ENCODE measurements around the gene SYCE1.
"Not testable (repeated sequence)": the region's sequence is repeated elsewhere in the genome, so short reads cannot be mapped to it uniquely, and the experiment has no call there.

The SYCE1 gene

GRCh38 chr10:133555521-133555920 is 9.9 kb downstream of the SYCE1 start:
- FAIRE-seq = no peak

- no peak for FAIRE-seq
These were observed 10.8 kb downstream of the SYCE1 start for GRCh38 chr10:133554600-133554999.

- FAIRE-seq = no peak
These were observed 20.9 kb downstream of the SYCE1 start for GRCh38 chr10:133544506-133544905.

DNA sequence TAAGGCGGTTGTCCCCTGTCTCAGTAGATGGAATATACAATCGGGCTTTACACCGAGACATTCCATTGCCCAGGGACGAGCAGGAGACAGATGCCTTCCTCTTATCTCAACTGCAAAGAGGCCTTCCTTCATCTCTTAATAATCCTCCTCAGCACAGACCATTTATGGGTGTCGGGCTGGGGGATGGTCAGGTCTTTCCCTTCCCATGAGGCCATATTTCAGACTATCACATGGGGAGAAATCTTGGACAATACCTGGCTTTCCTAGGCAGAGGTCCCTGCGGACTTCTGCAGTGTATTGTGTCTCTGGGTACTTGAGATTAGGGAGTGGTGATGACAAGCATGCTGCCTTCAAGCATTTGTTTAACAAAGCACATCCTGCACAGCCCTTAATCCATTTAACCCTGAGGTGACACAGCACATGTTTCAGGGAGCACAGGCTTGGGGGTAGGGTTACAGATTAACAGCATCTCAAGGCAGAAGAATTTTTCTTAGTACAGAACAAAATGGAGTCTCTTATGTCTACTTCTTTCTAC is 23.9 kb downstream of the SYCE1 start:
- FAIRE-seq = not testable (repeated sequence)

- FAIRE-seq = no peak
These were observed 27.5 kb downstream of the SYCE1 start for GRCh38 chr10:133537546-133538545.

DNA sequence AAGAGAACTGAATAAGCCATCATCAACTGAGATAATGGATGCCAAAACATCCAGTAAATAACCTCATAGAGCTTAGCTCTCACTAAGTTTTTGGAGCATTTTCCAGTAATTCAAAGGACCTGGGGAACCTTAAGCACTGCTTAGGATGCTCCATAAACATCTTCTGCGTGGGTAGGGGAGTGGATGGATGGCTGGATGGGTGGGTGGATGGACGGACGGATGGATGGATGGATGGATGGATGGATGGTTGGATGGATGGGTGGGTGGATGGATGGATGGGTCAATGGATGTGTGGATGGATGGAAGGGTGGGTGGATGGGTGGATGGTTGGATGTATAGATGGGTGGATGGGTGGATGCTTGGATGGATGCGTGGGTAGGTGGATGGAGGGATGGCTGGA is 29.2 kb downstream of the SYCE1 start:
- no peak for FAIRE-seq

GRCh38 chr10:133534417-133534816 is 31.0 kb downstream of the SYCE1 start:
- no peak for FAIRE-seq

DNA sequence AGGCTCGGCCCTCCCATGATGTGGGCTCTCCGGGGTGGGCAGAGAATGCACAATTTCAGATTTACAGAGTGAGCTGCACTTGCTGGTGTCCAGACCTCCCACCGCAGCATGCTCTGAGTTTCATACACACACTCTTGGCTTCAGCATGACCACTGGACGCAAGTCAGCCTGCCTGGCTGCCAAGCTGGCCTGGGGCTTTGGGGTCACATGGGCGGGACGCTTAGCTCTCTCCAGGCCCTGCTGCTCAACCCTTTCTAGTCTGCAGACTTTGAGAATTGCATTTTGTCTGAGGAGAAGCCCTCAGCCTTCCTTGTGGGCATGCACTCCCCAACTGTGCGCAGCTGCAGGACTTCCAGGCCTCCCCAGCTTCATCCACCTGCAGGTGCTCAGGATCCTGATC is 32.5 kb downstream of the SYCE1 start:
- no peak for FAIRE-seq

- no peak for FAIRE-seq
These were observed 34.9 kb downstream of the SYCE1 start for GRCh38 chr10:133530506-133530905.

DNA sequence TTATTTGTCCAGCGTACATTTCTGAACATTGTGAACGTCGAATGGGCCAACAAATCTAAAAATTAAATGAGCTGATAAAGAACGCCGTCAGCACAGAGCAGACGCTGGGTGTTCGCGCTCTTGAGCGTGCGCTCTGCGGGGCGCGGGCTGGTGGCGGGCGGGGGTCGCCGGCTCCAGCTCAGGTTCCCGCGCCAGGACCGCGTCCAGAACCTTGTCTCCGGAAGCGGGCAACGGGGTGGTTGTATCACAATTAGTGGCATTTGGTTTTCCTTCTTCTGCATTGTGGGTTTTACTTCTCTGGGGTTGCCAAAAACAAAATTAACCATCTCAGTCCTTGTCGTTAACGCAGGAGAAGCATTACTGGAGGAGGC is 35.8 kb downstream of the SYCE1 start:
- FAIRE-seq = no peak

DNA sequence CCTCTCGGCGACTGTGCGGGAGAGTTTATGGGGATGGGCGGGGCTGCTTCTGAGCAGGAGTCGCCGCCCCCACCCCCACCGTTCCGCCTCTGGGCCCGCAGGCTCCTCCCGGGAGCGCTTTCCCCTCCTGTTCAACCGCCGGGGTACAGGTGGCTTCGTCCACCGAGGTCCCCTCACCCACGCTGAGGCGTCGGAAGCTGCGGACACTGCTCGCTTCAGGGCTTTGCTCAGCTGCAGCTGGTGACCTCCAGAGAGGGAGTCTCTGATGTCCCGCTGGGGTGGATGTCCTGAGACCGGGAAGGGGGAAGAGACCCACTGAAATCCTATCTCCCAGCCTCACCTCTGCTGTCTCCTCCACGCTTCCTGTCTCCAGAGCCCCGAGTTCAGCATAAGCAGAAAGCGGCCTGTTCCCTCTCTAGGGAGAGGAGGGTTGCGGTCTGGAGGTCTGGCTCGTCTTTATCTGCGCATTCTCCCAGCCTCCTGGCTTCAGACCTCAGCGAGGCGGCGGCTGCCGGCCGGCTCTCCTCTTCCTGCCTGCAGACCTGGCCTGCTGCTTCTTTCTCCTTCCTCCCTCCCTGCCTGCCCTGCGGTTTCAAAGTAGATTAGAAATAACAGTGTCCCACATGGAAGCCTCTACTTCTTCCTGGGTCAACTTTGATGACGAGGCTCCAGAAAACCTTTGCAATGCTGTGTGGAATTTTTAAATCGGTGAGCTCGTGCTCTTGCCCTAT is 36.4 kb downstream of the SYCE1 start:
- no peak for FAIRE-seq

DNA sequence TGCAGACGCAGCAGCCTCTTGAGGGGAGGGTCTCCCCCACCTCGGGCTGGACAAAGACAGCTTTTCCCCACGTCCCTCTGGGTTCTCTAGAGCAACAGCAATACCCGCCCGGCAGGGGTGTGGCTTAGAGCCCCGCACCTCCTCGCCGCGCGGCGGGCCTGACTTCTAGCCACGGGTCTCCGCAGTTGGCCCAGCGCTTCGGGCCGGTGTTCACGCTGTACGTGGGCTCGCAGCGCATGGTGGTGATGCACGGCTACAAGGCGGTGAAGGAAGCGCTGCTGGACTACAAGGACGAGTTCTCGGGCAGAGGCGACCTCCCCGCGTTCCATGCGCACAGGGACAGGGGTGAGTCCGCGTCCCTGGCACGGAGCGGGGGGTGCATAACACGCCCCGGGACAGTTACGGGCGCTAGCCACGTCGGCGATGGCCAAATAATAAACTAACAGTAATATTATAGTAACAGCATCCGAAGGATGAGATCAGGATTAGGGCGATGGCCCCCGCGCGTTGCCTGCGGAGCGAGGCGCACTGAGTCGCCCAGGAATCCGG is 37.0 kb downstream of the SYCE1 start:
- no peak for FAIRE-seq

DNA sequence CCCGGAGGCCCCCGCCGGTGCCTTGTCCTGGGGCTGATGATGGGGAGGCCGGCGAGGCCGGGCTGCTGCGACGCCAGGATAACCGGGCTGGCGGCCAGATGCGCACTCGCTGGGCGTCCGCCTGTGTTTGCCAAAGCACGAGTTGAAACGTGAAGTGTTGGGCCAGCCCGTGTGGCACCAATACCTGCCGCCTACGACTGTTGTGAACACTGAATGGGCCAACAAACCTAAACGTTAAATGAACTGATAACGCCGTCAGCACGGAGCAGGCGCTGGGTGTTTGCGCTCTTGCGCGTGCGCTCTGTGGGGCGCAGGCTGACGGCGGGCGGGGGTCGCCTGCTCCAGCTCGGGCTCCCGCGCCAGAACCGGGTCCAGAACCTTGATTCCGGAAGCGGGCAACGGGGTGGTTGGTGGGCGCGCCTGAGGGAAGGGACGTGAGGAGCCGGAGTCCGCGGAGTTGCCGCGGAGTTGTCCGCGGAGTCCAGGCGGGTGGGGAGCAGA is 37.6 kb downstream of the SYCE1 start:
- no peak for FAIRE-seq

DNA sequence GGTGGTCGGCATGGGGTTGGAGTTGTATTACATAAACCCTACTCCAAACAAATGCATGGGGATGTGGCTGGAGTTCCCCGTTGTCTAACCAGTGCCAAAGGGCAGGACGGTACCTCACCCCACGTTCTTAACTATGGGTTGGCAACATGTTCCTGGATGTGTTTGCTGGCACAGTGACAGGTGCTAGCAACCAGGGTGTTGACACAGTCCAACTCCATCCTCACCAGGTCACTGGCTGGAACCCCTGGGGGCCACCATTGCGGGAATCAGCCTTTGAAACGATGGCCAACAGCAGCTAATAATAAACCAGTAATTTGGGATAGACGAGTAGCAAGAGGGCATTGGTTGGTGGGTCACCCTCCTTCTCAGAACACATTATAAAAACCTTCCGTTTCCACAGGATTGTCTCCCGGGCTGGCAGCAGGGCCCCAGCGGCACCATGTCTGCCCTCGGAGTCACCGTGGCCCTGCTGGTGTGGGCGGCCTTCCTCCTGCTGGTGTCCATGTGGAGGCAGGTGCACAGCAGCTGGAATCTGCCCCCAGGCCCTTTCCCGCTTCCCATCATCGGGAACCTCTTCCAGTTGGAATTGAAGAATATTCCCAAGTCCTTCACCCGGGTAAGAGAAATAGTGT is 38.3 kb downstream of the SYCE1 start, which contains the start of gene CYP2E1:
TSS of gene CYP2E1 (plus strand) at position 407 of the 632 bp plus-strand sequence. CDS start at position 440, 33 bp downstream.
- FAIRE-seq = no peak

DNA sequence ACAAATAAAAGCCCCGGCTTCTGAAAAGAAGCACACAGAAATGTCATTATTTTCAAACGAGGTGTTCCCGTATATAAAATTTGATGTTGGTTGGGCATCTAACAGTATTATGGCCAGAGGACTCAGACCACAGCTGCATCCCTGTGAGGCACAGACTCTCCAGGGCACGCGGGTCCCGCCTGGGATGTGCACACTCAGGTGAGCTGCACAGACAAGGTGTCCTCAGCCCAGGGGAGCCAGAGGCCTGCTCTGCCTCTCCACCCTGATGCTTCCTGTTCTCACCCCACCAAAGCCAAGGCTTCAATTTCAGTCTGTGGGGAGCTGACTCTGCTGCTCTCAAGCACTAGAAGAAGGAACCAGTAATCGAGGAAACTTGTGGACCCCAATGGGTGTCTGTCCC is 39.9 kb downstream of the SYCE1 start:
- no peak for FAIRE-seq

- FAIRE-seq = no peak
These were observed 41.7 kb downstream of the SYCE1 start for GRCh38 chr10:133523631-133524203.

GRCh38 chr10:133520193-133520738 is 45.1 kb downstream of the SYCE1 start:
- FAIRE-seq = no peak

GRCh38 chr10:133518517-133518916 is 46.9 kb downstream of the SYCE1 start:
- not testable (repeated sequence) for FAIRE-seq

DNA sequence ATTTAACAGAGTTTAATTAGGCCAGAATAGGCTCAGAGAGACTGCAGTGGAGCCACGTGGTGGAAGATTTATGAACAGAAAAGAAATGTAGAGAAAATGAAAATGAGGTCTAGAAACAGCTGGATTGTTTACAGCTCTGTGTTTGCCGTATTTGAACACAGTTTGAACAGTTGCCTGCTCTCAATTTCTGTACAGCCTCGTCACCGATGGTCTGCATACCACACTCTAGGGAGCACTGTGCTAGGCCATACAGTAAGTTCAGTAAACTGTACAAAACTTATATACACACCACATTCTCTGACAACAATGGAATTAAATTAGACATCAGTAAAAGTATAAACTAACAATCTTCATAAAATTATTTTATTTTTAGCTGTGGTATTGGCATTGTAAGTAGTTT is 49.3 kb downstream of the SYCE1 start:
- FAIRE-seq = no peak

DNA sequence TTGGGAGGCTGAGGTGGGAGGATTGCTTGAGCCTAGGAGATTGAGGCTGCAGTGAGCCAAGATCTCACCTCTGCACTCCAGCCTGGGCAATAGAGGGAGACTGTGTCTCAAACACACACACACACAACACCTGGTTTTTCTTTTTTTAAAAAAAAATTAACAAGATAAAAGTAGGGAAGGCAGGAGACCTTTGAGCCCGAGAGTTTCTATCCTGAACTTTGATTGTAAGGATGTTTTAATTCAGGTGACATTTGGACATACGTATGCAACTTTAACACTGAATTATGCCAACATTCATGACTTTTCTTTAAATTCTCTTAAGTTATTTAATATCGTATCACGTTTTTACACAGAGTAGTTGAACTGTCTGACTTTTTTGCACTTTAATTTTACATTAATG is 49.9 kb downstream of the SYCE1 start:
- no peak for FAIRE-seq

GRCh38 chr10:133511907-133512528 is 53.4 kb downstream of the SYCE1 start:
- FAIRE-seq = no peak
